Natural killer cell (primary cell): ENCODE data around the gene PTPN4. TPM values are rescaled to one million over a fixed set of nuclear protein-coding genes. Genes with fewer than 3 reads are reported as not detected.
"Not testable (repeated sequence)": the region's sequence is repeated elsewhere in the genome, so short reads cannot be mapped to it uniquely, and the experiment has no call there.

Source experiments
- ATAC-seq, 3 donors: fragments of 150-1000 bp in 2 of 3; fragments of 200-7000 bp in 1 of 3; cut with Tn5 transposase; 1 replicate in 1 of 3; 2 replicates in 2 of 3; pipeline ENCODE4 v1.10.0; 2021; ENCODE audit warnings: mild to moderate bottlenecking in 2 of 3, moderate library complexity in 2 of 3
- DNase-seq, 2 donors: peaks; one replicate each; pipeline versions ENCODE4 v3.0.0 to v3.0.0-alpha.2; 2013 to 2021; ENCODE audit warnings: mixed read lengths in 1 of 2
- H3K27ac ChIP-seq: one replicate; pipeline ENCODE4 v1.5.1; 2013; ENCODE audit warnings: mild to moderate bottlenecking, low read length
- H3K27me3 ChIP-seq: one replicate; pipeline ENCODE4 v1.6.1; 2013; ENCODE audit warnings: low read length; ENCODE audit not compliant: control insufficient read depth, insufficient read depth
- H3K36me3 ChIP-seq: one replicate; pipeline ENCODE4 v1.6.1; 2013; ENCODE audit warnings: low read length; ENCODE audit not compliant: control insufficient read depth, insufficient read depth
- H3K4me1 ChIP-seq: one replicate; pipeline ENCODE4 v1.6.1; 2013; ENCODE audit warnings: low read length; ENCODE audit not compliant: control insufficient read depth, insufficient read depth
- H3K4me3 ChIP-seq: one replicate; pipeline ENCODE4 v1.5.1; 2013; ENCODE audit warnings: low read length
- H3K9me3 ChIP-seq: one replicate; pipeline ENCODE4 v1.6.1; 2013; ENCODE audit warnings: low read length; ENCODE audit not compliant: control insufficient read depth, insufficient read depth
- H3K27ac Mint-ChIP-seq, 2 donors: one replicate each; pipeline ENCODE4 v1.8.0; 2022; ENCODE audit warnings: mild to moderate bottlenecking in 2 of 2, mixed read lengths in 2 of 2, moderate library complexity in 1 of 2
- H3K27me3 Mint-ChIP-seq, 2 donors: one replicate each; pipeline ENCODE4 v1.8.0; 2022; ENCODE audit warnings: low read depth in 2 of 2, mixed read lengths in 2 of 2
- H3K36me3 Mint-ChIP-seq: one replicate; pipeline ENCODE4 v1.8.0; 2022; ENCODE audit warnings: mixed read lengths
- H3K4me1 Mint-ChIP-seq, 2 donors: one replicate each; pipeline ENCODE4 v1.8.0; 2022; ENCODE audit warnings: mixed read lengths in 2 of 2
- H3K4me3 Mint-ChIP-seq: one replicate; pipeline ENCODE4 v1.8.0; 2022; ENCODE audit warnings: mild to moderate bottlenecking, moderate library complexity, mixed read lengths
- H3K9me3 Mint-ChIP-seq, 2 donors: one replicate each; pipeline ENCODE4 v1.8.0; 2022; ENCODE audit warnings: mixed read lengths in 2 of 2
- WGBS: methylation state at CpG from one replicate; pipeline ENCODE4 v1.1.7; 2013; ENCODE audit warnings: missing lambda C conversion rate; ENCODE audit not compliant: insufficient coverage; 5-methylcytosine and 5-hydroxymethylcytosine counted together
- intact Hi-C: fragments of 100-400 bp; cut with micrococcal nuclease; formaldehyde crosslinking; loops from one replicate; pipeline ENCODE4 v1.14.2; 2022
- total RNA-seq, 4 donors: library from RNA; stranded (reverse); fragments of 120-200 nt in 1 of 4; gene quantifications; one replicate each; pipeline versions ENCODE4 v1.2.3 to v1.2.4, GENCODE V29; 2013 to 2022
- TF ChIP-seq, protein P1 (sequence below): fragments of 200-600 bp; IDR thresholded peaks from one replicate; pipeline ENCODE4 v1.8.0; 2022; ENCODE audit warnings: antibody characterized with exemption

PTPN4 gene
- total RNA-seq, 3 donors from 2014 or later (not counting 1 experiment from before 2014, with no cell fraction given): 265 to 347 (median 283) TPM

DNA sequence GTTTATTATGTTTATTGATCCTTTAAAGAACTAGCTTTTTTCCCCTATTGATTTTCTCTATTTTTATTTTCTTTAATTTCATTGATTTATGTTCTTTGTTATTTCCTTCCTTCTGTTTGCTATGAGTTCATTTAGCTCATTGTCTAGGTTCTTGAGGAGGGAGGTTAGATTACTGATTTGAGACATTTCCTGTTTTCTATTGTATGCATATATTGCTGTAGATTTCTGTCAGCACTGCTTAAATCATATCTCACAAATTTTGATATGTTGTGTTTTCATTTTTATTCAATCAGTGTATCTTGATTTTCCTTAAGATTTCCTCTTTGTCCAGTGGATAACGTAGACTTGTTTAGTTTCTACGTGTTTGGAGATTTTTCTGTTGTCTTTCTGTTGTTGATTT, 43.4 kb downstream of the PTPN4 start:
- no peak for DNase-seq
- Mint-ChIP-seq H3K27ac (peak overlapping the region; percentile 17 to 68), H3K4me3 (no peak overlapping the region), H3K36me3 (no peaks in the 10 kb centered on the region), H3K9me3 (peaks cover 3 to 4% of the 10 kb centered on the region in 2 donors), H3K4me1 (peaks cover 76 to 84% of the 10 kb centered on the region in 2 donors), H3K27me3 (no peaks in the 10 kb centered on the region)
- ATAC-seq: no peak
- no CpG with 5 or more reads among the region's 2 CpGs for WGBS
- Histone ChIP-seq H3K27me3 (no peaks in the 10 kb centered on the region), H3K27ac (no peak overlapping the region), H3K36me3 (no peaks in the 10 kb centered on the region), H3K9me3 (no peaks in the 10 kb centered on the region), H3K4me1 (no peaks in the 10 kb centered on the region), H3K4me3 (no peak overlapping the region)
- TF ChIP-seq, protein P1, sequence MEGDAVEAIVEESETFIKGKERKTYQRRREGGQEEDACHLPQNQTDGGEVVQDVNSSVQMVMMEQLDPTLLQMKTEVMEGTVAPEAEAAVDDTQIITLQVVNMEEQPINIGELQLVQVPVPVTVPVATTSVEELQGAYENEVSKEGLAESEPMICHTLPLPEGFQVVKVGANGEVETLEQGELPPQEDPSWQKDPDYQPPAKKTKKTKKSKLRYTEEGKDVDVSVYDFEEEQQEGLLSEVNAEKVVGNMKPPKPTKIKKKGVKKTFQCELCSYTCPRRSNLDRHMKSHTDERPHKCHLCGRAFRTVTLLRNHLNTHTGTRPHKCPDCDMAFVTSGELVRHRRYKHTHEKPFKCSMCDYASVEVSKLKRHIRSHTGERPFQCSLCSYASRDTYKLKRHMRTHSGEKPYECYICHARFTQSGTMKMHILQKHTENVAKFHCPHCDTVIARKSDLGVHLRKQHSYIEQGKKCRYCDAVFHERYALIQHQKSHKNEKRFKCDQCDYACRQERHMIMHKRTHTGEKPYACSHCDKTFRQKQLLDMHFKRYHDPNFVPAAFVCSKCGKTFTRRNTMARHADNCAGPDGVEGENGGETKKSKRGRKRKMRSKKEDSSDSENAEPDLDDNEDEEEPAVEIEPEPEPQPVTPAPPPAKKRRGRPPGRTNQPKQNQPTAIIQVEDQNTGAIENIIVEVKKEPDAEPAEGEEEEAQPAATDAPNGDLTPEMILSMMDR: no peak
- intact Hi-C loops: no loop called here

DNA sequence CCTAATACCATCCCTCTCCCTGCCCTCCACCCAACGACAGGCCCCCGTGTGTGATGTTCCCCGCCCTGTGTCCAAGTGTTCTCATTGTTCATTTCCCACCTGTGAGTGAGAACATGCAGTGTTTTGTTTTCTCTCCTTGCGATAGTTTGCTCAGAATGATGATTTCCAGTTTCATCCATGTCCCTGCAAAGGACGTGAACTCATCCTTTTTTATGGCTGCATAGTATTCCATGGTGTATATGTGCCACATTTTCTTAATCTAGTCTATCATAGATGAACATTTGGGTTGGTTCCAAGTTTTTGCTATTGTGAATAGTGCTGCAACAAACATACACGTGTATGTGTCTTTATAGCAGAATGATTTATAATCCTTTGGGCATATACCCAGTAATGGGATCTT, 44.7 kb downstream of the PTPN4 start:
- H3K27me3 Mint-ChIP-seq, H3K4me3 Mint-ChIP-seq, H3K4me1 ChIP-seq, H3K27ac ChIP-seq, H3K27me3 ChIP-seq, DNase-seq, H3K9me3 Mint-ChIP-seq, ATAC-seq, intact Hi-C loops, H3K36me3 Mint-ChIP-seq, H3K9me3 ChIP-seq, H3K4me3 ChIP-seq, H3K36me3 ChIP-seq, H3K27ac Mint-ChIP-seq: not testable (repeated sequence)
- WGBS: 99% methylated on average over 5 of the region's 6 CpGs
- H3K4me1 Mint-ChIP-seq: peaks cover 69 to 74% of the 10 kb centered on the region in 2 donors

DNA sequence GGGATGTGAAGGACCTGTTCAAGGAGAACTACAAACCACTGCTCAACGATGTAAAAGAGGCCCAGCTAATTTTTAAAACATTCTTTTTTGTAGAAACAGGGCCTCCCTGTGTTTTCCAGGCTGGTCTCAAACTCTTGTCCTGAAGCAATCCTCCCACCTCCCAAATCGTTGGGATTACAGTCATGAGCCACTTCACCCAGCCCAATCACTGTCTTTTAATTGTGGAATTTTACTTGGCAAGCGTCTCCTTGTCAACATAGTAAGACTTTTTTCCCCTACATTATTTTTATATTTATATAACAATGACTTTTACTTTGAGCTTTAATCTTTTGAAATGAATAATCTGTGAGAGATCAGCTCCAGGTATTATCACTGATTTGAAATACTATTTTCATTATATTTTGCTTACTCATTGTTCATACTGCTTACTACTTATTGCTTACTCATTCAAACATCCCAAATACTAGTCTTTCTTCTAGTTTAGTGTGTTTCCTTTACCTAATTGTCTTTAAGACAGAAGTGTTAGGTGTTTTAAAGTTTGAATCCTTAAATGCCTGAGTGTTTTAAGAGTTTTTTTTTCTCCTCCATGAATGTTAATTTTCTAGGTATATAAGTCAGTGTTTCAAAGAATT, 48.9 kb downstream of the PTPN4 start:
- WGBS: 82% methylated on average over 2 of the region's 3 CpGs

GRCh38 chr2:119809339-119810048, 49.8 kb downstream of the PTPN4 start:
- Histone ChIP-seq H3K4me3 (no peak overlapping the region), H3K4me1 (no peaks in the 10 kb centered on the region), H3K27ac (no peak overlapping the region), H3K36me3 (peaks cover 3% of the 10 kb centered on the region), H3K27me3 (no peaks in the 10 kb centered on the region), H3K9me3 (no peaks in the 10 kb centered on the region)
- Mint-ChIP-seq H3K4me1 (peaks cover 24 to 47% of the 10 kb centered on the region in 2 donors), H3K27ac (no peak overlapping the region), H3K9me3 (peaks cover 2 to 3% of the 10 kb centered on the region in 2 donors), H3K27me3 (no peaks in the 10 kb centered on the region), H3K36me3 (peaks cover 8% of the 10 kb centered on the region), H3K4me3 (no peak overlapping the region)
- TF ChIP-seq, protein P1: no peak
- no peak for DNase-seq
- ATAC-seq: no peak
- intact Hi-C loops: no loop called here
- 92% methylated on average over 4 of the region's 6 CpGs for WGBS

More for the DNA sequence above, 48.9 kb downstream of the PTPN4 start:
- Histone ChIP-seq H3K27me3 (no peaks in the 10 kb centered on the region), H3K4me3 (no peak overlapping the region), H3K27ac (no peak overlapping the region), H3K9me3 (no peaks in the 10 kb centered on the region), H3K36me3 (peaks cover 3% of the 10 kb centered on the region), H3K4me1 (no peaks in the 10 kb centered on the region)
- intact Hi-C loops: no loop called here
- Mint-ChIP-seq H3K9me3 (peaks cover 3 to 4% of the 10 kb centered on the region in 2 donors), H3K4me3 (no peak overlapping the region), H3K27me3 (no peaks in the 10 kb centered on the region), H3K4me1 (peaks cover 33 to 49% of the 10 kb centered on the region in 2 donors), H3K27ac (no peak overlapping the region), H3K36me3 (peaks cover 8% of the 10 kb centered on the region)
- ATAC-seq: no peak
- TF ChIP-seq, protein P1: no peak
- no peak for DNase-seq
